Effector memory CD4-positive, alpha-beta T cell (primary cell): ENCODE results near the gene SLF2.

Source experiments
- DNase-seq, 3 donors: peaks; one replicate each; pipeline ENCODE4 v3.0.0-alpha.2; 2020
- H3K27ac ChIP-seq: 2 replicates; pipeline ENCODE4 v1.7.0; 2013; ENCODE audit warnings: mild to moderate bottlenecking, low read length, moderate library complexity; ENCODE audit not compliant: insufficient read depth, poor library complexity, severe bottlenecking
- H3K27me3 ChIP-seq: replicated peaks from 2 replicates; pipeline ENCODE4 v1.7.0; 2013; ENCODE audit warnings: mild to moderate bottlenecking, low read length; ENCODE audit not compliant: insufficient read depth, control insufficient read depth, poor library complexity, severe bottlenecking
- H3K36me3 ChIP-seq: 2 replicates; pipeline ENCODE4 v1.7.0; 2013; ENCODE audit warnings: mild to moderate bottlenecking, low read length, moderate library complexity; ENCODE audit not compliant: control insufficient read depth, insufficient read depth
- H3K4me1 ChIP-seq: 2 replicates; pipeline ENCODE4 v1.7.0; 2013; ENCODE audit warnings: low read length, mild to moderate bottlenecking; ENCODE audit not compliant: control insufficient read depth, insufficient read depth, poor library complexity, severe bottlenecking
- H3K4me3 ChIP-seq: 2 replicates; pipeline ENCODE4 v1.7.0; 2013; ENCODE audit warnings: low read length, low read depth, mild to moderate bottlenecking; ENCODE audit not compliant: insufficient read depth, poor library complexity, severe bottlenecking
- H3K9me3 ChIP-seq: 2 replicates; pipeline ENCODE4 v1.7.0; 2013; ENCODE audit warnings: mild to moderate bottlenecking, low read length, moderate library complexity; ENCODE audit not compliant: control insufficient read depth

Gene SLF2

DNA sequence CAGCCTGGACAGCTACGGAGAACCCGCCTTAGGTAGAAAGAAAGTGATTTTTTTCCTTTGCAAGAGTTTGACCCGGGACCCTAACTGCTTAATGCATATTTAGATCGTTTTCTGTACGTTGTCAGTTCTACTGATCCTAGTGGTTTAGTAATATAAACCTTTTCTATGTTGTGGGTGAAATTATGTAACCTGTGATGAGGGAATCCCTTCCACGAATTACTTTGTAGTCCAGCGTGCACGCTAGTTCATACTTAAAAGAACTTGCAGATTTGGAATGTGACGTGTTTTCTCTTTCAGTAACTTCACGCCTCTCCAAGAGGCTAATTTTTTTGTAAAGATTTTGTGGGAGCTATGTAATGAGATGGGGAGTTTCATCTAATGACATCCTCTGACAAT is 705 bp downstream of the SLF2 start:
- peak overlapping the region; percentile 82 for H3K27ac ChIP-seq

DNA sequence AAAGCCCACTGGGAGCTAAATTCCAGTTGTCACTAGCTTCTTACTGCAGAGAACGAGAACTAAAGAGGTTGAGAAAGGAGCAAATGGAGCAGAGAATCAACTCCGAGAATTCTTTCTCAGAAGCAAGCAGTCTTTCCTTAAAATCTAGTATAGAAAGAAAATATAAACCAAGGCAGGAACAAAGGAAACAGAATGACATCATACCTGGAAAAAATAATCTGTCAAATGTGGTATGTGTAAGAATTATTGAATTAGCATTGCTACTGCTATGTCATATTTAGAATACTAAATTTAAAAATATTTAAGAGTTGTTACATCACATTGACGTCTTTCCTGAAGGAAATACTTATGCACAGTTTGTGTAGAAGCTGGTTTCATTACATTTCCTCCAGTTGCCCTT is 4.3 kb downstream of the SLF2 start:
- H3K36me3 ChIP-seq = peaks cover 38% of the 10 kb centered on the region
- no peak for DNase-seq
- H3K9me3 ChIP-seq = no peaks in the 10 kb centered on the region
- H3K4me1 ChIP-seq = peaks cover 11% of the 10 kb centered on the region
- H3K27me3 ChIP-seq = no peaks in the 10 kb centered on the region
- no peak overlapping the region for H3K4me3 ChIP-seq
- no peak overlapping the region for H3K27ac ChIP-seq

More for the DNA sequence above, 705 bp downstream of the SLF2 start:
- H3K4me1 ChIP-seq = peaks cover 11% of the 10 kb centered on the region
- H3K27me3 ChIP-seq = no peaks in the 10 kb centered on the region
- peak overlapping the region; percentile 98 for H3K4me3 ChIP-seq
- peaks cover 23% of the 10 kb centered on the region for H3K36me3 ChIP-seq
- DNase-seq = no peak
- no peaks in the 10 kb centered on the region for H3K9me3 ChIP-seq

DNA sequence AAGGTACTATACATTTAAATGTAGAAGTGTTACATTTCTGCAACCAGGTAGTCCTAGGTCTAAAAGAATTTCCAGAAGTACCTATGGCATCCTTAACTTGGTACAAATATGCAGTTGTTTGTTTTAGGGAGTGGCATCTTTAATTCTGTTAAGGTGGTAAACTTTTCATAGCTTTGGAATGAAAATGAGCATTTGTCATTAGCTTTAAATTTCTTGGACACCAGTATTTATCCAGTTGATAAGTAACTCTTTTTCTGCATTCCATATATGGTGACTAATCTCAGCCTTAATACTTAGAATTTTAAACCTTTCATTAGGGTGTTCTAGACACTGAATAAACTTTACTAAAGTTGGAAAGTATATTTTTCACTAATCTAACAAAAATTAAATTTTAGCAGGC is 10.8 kb downstream of the SLF2 start:
- Histone ChIP-seq H3K36me3 (peaks cover 66% of the 10 kb centered on the region), H3K27ac (no peak overlapping the region), H3K4me1 (no peaks in the 10 kb centered on the region), H3K9me3 (no peaks in the 10 kb centered on the region), H3K4me3 (no peak overlapping the region), H3K27me3 (no peaks in the 10 kb centered on the region)
- no peak for DNase-seq

DNA sequence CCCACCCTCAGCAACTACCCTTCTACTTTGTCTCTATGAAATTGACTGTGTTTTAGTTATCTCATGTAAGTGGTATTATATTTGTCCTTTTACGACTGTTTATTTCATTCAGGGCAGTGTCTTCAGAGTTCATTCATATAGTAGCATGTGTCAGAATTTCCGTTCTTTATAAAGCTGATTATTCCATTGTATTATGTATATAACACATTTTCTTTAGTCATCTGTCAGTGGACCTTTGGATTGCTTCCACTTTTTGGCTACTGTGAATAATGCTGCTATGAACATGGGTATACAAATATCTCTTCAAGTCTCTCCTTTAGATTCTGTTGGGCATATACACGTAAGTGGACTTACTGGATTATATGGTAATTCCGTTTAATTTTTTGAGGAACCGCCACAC is 14.5 kb downstream of the SLF2 start:
- no peak for DNase-seq
- Histone ChIP-seq H3K4me1 (no peaks in the 10 kb centered on the region), H3K9me3 (no peaks in the 10 kb centered on the region), H3K27ac (no peak overlapping the region), H3K27me3 (no peaks in the 10 kb centered on the region), H3K36me3 (peaks cover 81% of the 10 kb centered on the region), H3K4me3 (no peak overlapping the region)

DNA sequence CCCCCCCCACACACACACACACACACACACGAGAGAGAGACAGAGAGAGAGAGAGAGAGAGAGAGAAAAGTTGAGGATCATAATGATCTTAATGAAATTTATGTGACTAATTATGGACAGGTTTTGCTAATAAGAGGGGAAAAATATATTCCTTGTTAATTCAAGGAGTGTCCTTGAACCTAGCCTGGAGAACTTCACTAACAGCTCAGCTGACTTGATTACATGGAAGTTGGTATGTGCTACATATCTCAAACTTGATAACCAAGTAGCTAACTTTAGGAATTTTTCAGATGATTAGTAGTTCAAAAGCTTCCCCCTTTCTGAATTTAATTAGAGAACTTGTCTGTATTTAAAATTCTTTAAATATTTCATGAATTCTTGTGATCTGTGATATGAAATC is 15.3 kb downstream of the SLF2 start:
- Histone ChIP-seq H3K27ac (no peak overlapping the region), H3K36me3 (peaks cover 87% of the 10 kb centered on the region)
- no peak for DNase-seq

DNA sequence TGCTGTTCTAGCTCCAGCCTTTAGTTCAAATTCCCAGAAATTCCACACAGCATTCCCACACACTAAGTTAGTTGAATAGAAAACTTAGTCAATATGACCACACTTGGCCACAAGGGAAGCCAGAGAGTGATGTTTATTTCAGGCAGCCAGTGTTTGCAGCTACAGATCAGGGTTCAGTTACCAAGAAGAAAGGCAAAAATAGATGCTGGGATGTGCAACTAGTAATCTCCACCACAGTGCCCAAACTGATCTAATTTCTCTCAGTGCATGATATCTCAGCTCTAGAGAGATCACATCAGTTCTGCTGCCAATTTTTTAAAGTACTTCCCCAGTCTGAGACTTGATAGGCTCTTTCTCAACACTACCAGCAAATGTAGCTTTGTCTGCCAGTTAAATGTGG is 17.6 kb downstream of the SLF2 start:
- H3K4me3 ChIP-seq = no peak overlapping the region
- H3K36me3 ChIP-seq = peaks cover 64% of the 10 kb centered on the region
- H3K27me3 ChIP-seq = no peaks in the 10 kb centered on the region
- H3K4me1 ChIP-seq = no peaks in the 10 kb centered on the region
- no peaks in the 10 kb centered on the region for H3K9me3 ChIP-seq
- no peak for DNase-seq
- no peak overlapping the region for H3K27ac ChIP-seq

More for the DNA sequence above, 15.3 kb downstream of the SLF2 start:
- no peak overlapping the region for H3K4me3 ChIP-seq
- H3K27me3 ChIP-seq = no peaks in the 10 kb centered on the region
- H3K4me1 ChIP-seq = no peaks in the 10 kb centered on the region
- no peaks in the 10 kb centered on the region for H3K9me3 ChIP-seq

DNA sequence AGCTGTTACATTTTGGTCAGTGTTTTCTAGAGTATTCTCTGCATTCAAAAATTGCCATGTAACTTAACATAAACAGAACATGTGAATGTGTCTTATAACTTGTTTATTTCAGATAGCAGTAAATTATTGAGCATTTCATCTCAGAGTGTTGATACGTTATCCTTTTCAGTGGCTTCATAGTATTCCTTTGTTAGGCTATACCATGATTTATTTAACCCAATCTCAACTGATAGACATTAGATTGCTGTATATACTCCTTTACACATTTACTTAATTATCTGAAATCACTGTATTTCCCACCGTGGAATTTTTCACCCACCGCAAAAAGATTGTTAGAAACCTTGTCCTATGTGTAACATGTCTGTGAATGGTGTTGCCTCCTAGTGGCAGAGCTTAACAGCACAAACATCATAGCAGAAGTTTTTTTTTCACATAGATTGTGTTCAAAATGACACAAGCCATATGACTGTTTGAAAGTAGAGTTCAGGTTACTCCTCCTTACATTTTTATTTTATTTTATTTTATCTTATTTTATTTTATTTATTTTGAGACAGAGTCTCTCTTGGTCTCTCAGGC is 21.4 kb downstream of the SLF2 start:
- H3K9me3 ChIP-seq = no peaks in the 10 kb centered on the region
- H3K4me3 ChIP-seq = no peak overlapping the region
- DNase-seq = no peak
- no peaks in the 10 kb centered on the region for H3K4me1 ChIP-seq
- peaks cover 51% of the 10 kb centered on the region for H3K36me3 ChIP-seq
- no peaks in the 10 kb centered on the region for H3K27me3 ChIP-seq
- H3K27ac ChIP-seq = no peak overlapping the region

DNA sequence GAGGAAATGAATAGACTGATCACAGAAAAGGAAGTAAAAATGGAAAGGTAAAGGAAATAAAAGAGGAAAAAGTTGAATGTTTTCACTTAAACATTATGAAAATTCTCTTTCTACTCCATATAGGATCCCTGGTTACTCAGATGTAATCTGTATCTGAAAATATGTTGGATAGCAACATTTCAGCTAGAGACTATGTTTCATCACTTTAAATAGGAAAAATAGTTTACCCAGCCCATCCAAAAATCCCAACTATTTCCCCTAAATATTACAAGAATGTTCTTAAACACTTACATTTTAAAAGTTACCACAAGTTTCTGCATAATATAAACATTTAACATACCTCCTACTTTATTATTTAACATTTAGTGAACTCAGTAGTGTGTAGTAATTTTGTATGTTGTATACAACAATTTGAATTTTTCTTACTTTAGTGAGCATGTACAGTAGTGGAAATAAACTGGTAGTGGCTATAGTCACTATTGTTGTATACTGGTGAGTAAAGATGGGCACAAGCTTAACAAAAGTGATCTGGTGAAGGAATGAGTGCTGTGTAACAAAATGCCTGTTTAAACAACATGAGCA is 27.1 kb downstream of the SLF2 start:
- H3K4me3 ChIP-seq = no peak overlapping the region
- H3K27me3 ChIP-seq = no peaks in the 10 kb centered on the region
- H3K36me3 ChIP-seq = peaks cover 35% of the 10 kb centered on the region
- H3K27ac ChIP-seq = no peak overlapping the region
- DNase-seq = no peak
- peaks cover 5% of the 10 kb centered on the region for H3K4me1 ChIP-seq
- H3K9me3 ChIP-seq = no peaks in the 10 kb centered on the region

DNA sequence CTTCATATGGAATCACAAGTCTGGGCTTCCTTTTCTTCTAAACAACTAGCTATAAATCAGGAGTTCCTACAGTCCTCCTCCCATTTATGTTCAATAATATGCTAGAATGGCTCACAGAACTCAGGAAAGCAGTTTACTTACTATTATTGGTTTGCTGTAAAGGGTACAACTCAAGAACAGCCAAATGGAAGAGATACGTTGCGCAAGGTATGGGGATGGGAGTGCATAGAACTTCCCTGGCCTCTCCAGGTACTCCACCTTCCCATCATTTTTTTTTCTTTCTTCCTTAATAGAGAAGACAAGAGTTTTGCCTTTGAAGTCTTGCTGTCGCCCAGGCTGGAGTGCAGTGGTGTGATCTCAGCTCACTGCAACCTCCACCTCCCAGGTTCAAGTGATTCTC is 29.5 kb downstream of the SLF2 start:
- no peaks in the 10 kb centered on the region for H3K9me3 ChIP-seq
- no peak overlapping the region for H3K27ac ChIP-seq
- no peak for DNase-seq
- H3K4me1 ChIP-seq = peaks cover 5% of the 10 kb centered on the region
- H3K4me3 ChIP-seq = no peak overlapping the region
- H3K36me3 ChIP-seq = peaks cover 53% of the 10 kb centered on the region
- no peaks in the 10 kb centered on the region for H3K27me3 ChIP-seq

DNA sequence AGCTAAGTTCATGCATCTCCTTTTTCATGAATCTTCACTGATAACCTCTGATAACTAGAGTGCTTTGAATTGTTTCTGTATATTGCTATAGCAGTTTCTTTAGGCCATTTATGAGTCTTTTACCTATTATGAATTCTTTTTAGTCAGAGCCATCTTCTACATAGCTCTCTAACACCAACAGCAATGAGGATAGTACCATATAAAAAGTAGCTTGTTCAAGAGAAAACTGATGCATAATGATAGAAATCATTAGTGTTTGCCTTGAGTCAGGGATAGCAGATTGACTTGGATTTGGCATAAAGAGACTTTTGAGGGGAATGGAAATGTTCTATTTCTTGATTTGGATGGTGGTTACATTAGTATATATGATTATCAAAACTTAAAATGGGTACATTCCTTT is 30.7 kb downstream of the SLF2 start:
- H3K27me3 ChIP-seq = no peaks in the 10 kb centered on the region
- no peak overlapping the region for H3K4me3 ChIP-seq
- peak overlapping the region; percentile 1 for H3K27ac ChIP-seq
- peaks cover 49% of the 10 kb centered on the region for H3K36me3 ChIP-seq
- DNase-seq = no peak
- peaks cover 5% of the 10 kb centered on the region for H3K4me1 ChIP-seq
- H3K9me3 ChIP-seq = no peaks in the 10 kb centered on the region
